NB4 (cell line): ENCODE data around the gene METAP2.

Source experiments
- CTCF ChIP-seq: IDR thresholded peaks from one replicate; pipeline ENCODE4 v1.5.1; 2012; ENCODE audit warnings: low read depth, low read length
- POLR2A ChIP-seq: IDR thresholded peaks from 2 replicates; pipeline ENCODE4 v1.6.1; 2011; ENCODE audit warnings: mild to moderate bottlenecking; ENCODE audit not compliant: insufficient read length; ENCODE audit errors: extremely low read depth

GRCh38 chr12:95541436-95541835, 67.5 kb downstream of the METAP2 start:
- TF ChIP-seq CTCF (no peak), POLR2A (no peak)
